Astrocyte (in vitro differentiated cells and primary cell): ENCODE measurements around the gene ARPC2.

Source experiments
- CTCF ChIP-seq: IDR thresholded peaks from 2 replicates; pipeline ENCODE4 v1.5.1; 2011; ENCODE audit warnings: low read depth, mild to moderate bottlenecking, inconsistent platforms, low read length, moderate library complexity; ENCODE audit not compliant: insufficient read depth
- EZH2 ChIP-seq: IDR thresholded peaks from 2 replicates; pipeline ENCODE4 v1.6.1; 2012; ENCODE audit warnings: mild to moderate bottlenecking, low read length, inconsistent platforms; ENCODE audit not compliant: insufficient read depth

- TF ChIP-seq CTCF = no peak
- TF ChIP-seq EZH2 = no peak
Observed at GRCh38 chr2:218214116-218214515, 2.9 kb upstream of the ARPC2 start.
